CD8-positive, alpha-beta memory T cell (primary cell): ENCODE data around the gene WDHD1. TPM values are rescaled to one million over a fixed set of nuclear protein-coding genes. Genes with fewer than 3 reads are reported as not detected.
"Not testable (repeated sequence)": the region's sequence is repeated elsewhere in the genome, so short reads cannot be mapped to it uniquely, and the experiment has no call there.

Source experiments
- CTCF ChIA-PET: fragments of 350-600 bp; sonication (Branson Sonifier 250); formaldehyde crosslinking; loops from one replicate; lab custom pipeline; 2021; ENCODE audit warnings: antibody characterized with exemption; lab: Charles Lee
- POLR2A ChIA-PET: fragments of 350-600 bp; sonication (Branson Sonifier 250); formaldehyde crosslinking; loops from one replicate; lab custom pipeline; 2021; ENCODE audit warnings: antibody characterized with exemption; lab: Charles Lee
- DNase-seq, 5 donors: peaks; one replicate each; pipeline versions ENCODE4 v3.0.0 to v3.0.0-alpha.2; 2020 to 2022; ENCODE audit warnings: mixed read lengths in 1 of 5
- H3K27ac ChIP-seq: one replicate; pipeline ENCODE4 v1.7.0; 2013; ENCODE audit warnings: low read depth, mild to moderate bottlenecking, low read length, moderate library complexity
- H3K27me3 ChIP-seq: 2 replicates; pipeline ENCODE4 v1.7.0; 2013; ENCODE audit warnings: low read length, mild to moderate bottlenecking; ENCODE audit not compliant: insufficient read depth, poor library complexity, severe bottlenecking
- H3K36me3 ChIP-seq: 2 replicates; pipeline ENCODE4 v1.7.0; 2013; ENCODE audit warnings: mild to moderate bottlenecking, low read length, moderate library complexity; ENCODE audit not compliant: insufficient read depth
- H3K4me1 ChIP-seq: 2 replicates; pipeline ENCODE4 v1.7.0; 2013; ENCODE audit warnings: mild to moderate bottlenecking, low read length, moderate library complexity; ENCODE audit not compliant: insufficient read depth
- H3K4me3 ChIP-seq: 2 replicates; pipeline ENCODE4 v1.7.0; 2013; ENCODE audit warnings: mild to moderate bottlenecking, low read length
- H3K9me3 ChIP-seq: 2 replicates; pipeline ENCODE4 v1.7.0; 2013; ENCODE audit warnings: mild to moderate bottlenecking, low read length
- H3K27ac Mint-ChIP-seq, 8 donors: one replicate each; pipeline ENCODE4 v1.8.0; 2020 to 2021; ENCODE audit warnings: mixed read lengths in 8 of 8, mild to moderate bottlenecking in 6 of 8, inconsistent platforms in 3 of 8, moderate library complexity in 3 of 8
- H3K27me3 Mint-ChIP-seq, 2 donors: one replicate each; pipeline ENCODE4 v1.8.0; 2020 to 2021; ENCODE audit warnings: mixed read lengths in 2 of 2, mild to moderate bottlenecking in 1 of 2, moderate library complexity in 1 of 2
- H3K36me3 Mint-ChIP-seq, 3 donors: one replicate each; pipeline ENCODE4 v1.8.0; 2020 to 2021; ENCODE audit warnings: mixed read lengths in 3 of 3, inconsistent platforms in 1 of 3, mild to moderate bottlenecking in 1 of 3
- H3K4me1 Mint-ChIP-seq, 3 donors: one replicate each; pipeline ENCODE4 v1.8.0; 2020 to 2021; ENCODE audit warnings: mixed read lengths in 3 of 3, inconsistent platforms in 1 of 3, mild to moderate bottlenecking in 1 of 3
- H3K4me3 Mint-ChIP-seq, 7 donors: one replicate each; pipeline ENCODE4 v1.8.0; 2020 to 2021; ENCODE audit warnings: mixed read lengths in 7 of 7, mild to moderate bottlenecking in 6 of 7, moderate library complexity in 4 of 7, inconsistent platforms in 2 of 7
- H3K9me3 Mint-ChIP-seq, 5 donors: one replicate each; pipeline ENCODE4 v1.8.0; 2020 to 2022; ENCODE audit warnings: mixed read lengths in 5 of 5, mild to moderate bottlenecking in 3 of 5, moderate library complexity in 2 of 5, inconsistent platforms in 1 of 5
- polyA plus RNA-seq: library from polyadenylated mRNA; unstranded; fragments of 300-500 nt; fragmentation: Illumina TruSeq; gene quantifications from one replicate; pipeline ENCODE4 v1.2.3, GENCODE V29; 2021
- total RNA-seq, 2 experiments: library from RNA; stranded (reverse); gene quantifications; one replicate each; pipeline ENCODE4 v1.2.3, GENCODE V29; 2021

WDHD1 gene
- total and polyA plus RNA-seq, 3 experiments from 2014 or later, result 3.1 to 56.6 (median 56.3) TPM

- H3K27ac ChIP-seq, result no peak overlapping the region
- no peak for DNase-seq
- H3K4me3 Mint-ChIP-seq, result no peak overlapping the region
- ChIA-PET POLR2A (interaction anchor here (0.7 kb wide), 1 partner anchor 359 kb away, joined by 4 read pairs; no protein-coding TSS in a partner anchor), CTCF (interaction anchor here (3.9 kb wide), 1 partner anchor 15 kb away, joined by 14 read pairs; the partner anchor contains the start of gene MAPK1IP1L)
- H3K4me1 ChIP-seq, result no peaks in the 10 kb centered on the region
- H3K9me3 Mint-ChIP-seq, result no peaks in the 10 kb centered on the region
- peak overlapping the region in 5 of 8 donors; percentile 6 to 49 (median 18) for H3K27ac Mint-ChIP-seq
- no peaks in the 10 kb centered on the region for H3K27me3 Mint-ChIP-seq
- peaks cover 26% of the 10 kb centered on the region for H3K36me3 ChIP-seq
- H3K36me3 Mint-ChIP-seq, result peaks cover 0 to 61% (median 12%) of the 10 kb centered on the region in 3 donors
- H3K4me3 ChIP-seq, result no peak overlapping the region
- no peaks in the 10 kb centered on the region for H3K9me3 ChIP-seq
- no peaks in the 10 kb centered on the region for H3K27me3 ChIP-seq
- peaks cover 13 to 31% (median 31%) of the 10 kb centered on the region in 3 donors for H3K4me1 Mint-ChIP-seq
Observed at GRCh38 chr14:55066223-55066622, 39.3 kb upstream of the WDHD1 start.

DNA sequence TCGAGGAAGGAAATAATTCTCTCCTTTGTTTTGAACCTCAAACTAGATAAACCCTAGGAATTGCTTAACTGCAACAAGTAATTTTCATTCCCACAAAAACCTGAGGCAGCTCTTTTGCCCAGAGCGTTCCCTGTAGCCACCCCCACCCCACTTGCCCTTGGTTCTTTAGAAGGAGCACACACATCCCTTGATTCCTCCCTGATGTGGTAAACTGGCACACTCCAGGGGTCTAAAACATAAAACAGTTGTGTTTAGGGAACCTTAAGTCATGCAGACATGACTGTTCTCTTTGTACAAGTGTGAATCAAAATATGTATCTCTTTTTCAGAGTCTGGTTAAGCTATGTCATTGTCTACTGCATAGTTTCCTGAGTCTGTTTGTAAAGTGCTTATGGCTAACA lies 38.5 kb upstream of the WDHD1 start:
- H3K27me3 Mint-ChIP-seq, result no peaks in the 10 kb centered on the region
- H3K27ac Mint-ChIP-seq, result peak overlapping the region in 5 of 8 donors; percentile 14 to 92 (median 48)
- Histone ChIP-seq H3K9me3 (no peaks in the 10 kb centered on the region), H3K27me3 (no peaks in the 10 kb centered on the region), H3K36me3 (peaks cover 26% of the 10 kb centered on the region), H3K27ac (no peak overlapping the region), H3K4me1 (peaks cover 3% of the 10 kb centered on the region), H3K4me3 (no peak overlapping the region)
- DNase-seq, result no peak
- ChIA-PET CTCF (interaction anchor here (3.9 kb wide), 1 partner anchor 14 kb away, joined by 14 read pairs; the partner anchor contains the start of gene MAPK1IP1L), POLR2A (no interaction called here)
- H3K9me3 Mint-ChIP-seq, result no peaks in the 10 kb centered on the region
- H3K4me3 Mint-ChIP-seq, result no peak overlapping the region
- H3K4me1 Mint-ChIP-seq, result peaks cover 21 to 35% (median 35%) of the 10 kb centered on the region in 3 donors
- peaks cover 0 to 68% (median 12%) of the 10 kb centered on the region in 3 donors for H3K36me3 Mint-ChIP-seq

- H3K9me3 ChIP-seq, H3K27me3 ChIP-seq, H3K27ac ChIP-seq, DNase-seq, H3K9me3 Mint-ChIP-seq, H3K4me1 ChIP-seq, H3K27me3 Mint-ChIP-seq, H3K4me3 ChIP-seq, POLR2A ChIA-PET, H3K4me3 Mint-ChIP-seq: not testable (repeated sequence)
- Mint-ChIP-seq H3K36me3 (peaks cover 0 to 69% (median 12%) of the 10 kb centered on the region in 3 donors), H3K27ac (peak overlapping the region in 3 of 8 donors; percentile 35 to 63 (median 48)), H3K4me1 (peaks cover 22 to 38% (median 37%) of the 10 kb centered on the region in 3 donors)
- H3K36me3 ChIP-seq, result peaks cover 26% of the 10 kb centered on the region
- CTCF ChIA-PET, result interaction anchor here (3.9 kb wide), 1 partner anchor 13 kb away, joined by 14 read pairs; the partner anchor contains the start of gene MAPK1IP1L
Observed at GRCh38 chr14:55064896-55065295, 38.0 kb upstream of the WDHD1 start.

DNA sequence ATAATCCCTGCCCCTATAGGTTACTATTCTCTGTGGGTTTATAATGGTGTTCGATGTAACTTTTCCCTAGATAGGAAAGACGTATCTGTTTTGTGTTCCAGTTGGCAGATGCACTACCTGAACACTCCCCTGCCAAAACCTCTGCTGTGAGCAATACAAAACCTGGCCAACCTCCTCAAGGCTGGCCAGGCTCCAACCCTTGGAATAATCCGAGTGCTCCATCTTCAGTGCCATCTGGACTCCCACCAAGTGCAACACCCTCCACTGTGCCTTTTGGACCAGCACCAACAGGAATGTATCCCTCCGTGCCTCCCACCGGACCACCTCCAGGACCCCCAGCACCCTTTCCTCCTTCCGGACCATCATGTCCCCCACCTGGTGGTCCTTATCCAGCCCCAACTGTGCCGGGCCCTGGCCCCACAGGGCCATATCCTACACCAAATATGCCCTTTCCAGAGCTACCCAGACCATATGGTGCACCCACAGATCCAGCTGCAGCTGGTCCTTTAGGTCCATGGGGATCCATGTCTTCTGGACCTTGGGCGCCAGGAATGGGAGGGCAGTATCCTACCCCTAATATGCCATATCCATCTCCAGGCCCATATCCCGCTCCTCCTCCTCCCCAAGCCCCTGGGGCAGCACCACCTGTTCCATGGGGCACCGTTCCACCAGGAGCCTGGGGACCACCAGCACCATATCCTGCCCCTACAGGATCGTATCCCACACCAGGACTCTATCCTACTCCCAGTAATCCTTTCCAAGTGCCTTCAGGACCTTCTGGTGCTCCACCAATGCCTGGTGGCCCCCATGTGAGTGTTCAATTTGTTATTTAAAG lies 35.8 kb upstream of the WDHD1 start:
- ChIA-PET CTCF (no interaction called here), POLR2A (interaction anchor here (0.8 kb wide), 1 partner anchor 11 kb away, joined by 3 read pairs; the partner anchor contains the start of gene MAPK1IP1L)
- peaks cover 9% of the 10 kb centered on the region for H3K4me1 ChIP-seq
- Mint-ChIP-seq H3K36me3 (peaks cover 0 to 78% (median 20%) of the 10 kb centered on the region in 3 donors), H3K4me1 (peaks cover 34 to 57% (median 52%) of the 10 kb centered on the region in 3 donors), H3K4me3 (peak overlapping the region in 1 of 7 donors; percentile 61), H3K27me3 (no peaks in the 10 kb centered on the region), H3K27ac (peak overlapping the region in 7 of 8 donors; percentile 51 to 92 (median 76)), H3K9me3 (no peaks in the 10 kb centered on the region)
- no peaks in the 10 kb centered on the region for H3K9me3 ChIP-seq
- H3K27ac ChIP-seq, result no peak overlapping the region
- peaks cover 26% of the 10 kb centered on the region for H3K36me3 ChIP-seq
- DNase-seq, result no peak
- no peak overlapping the region for H3K4me3 ChIP-seq
- no peaks in the 10 kb centered on the region for H3K27me3 ChIP-seq

GRCh38 chr14:55059333-55059732 lies 32.4 kb upstream of the WDHD1 start:
- CTCF ChIA-PET, result interaction anchor here (0.8 to 1.4 kb wide), 2 partner anchors 9 to 17 kb away, joined by 3 to 5 read pairs; no protein-coding TSS in a partner anchor
- peaks cover 47 to 76% (median 72%) of the 10 kb centered on the region in 3 donors for H3K4me1 Mint-ChIP-seq
- no peak for DNase-seq
- Histone ChIP-seq H3K9me3 (no peaks in the 10 kb centered on the region), H3K36me3 (peaks cover 16% of the 10 kb centered on the region), H3K4me3 (no peak overlapping the region), H3K27ac (no peak overlapping the region), H3K27me3 (no peaks in the 10 kb centered on the region), H3K4me1 (peaks cover 24% of the 10 kb centered on the region)
- no peak overlapping the region for H3K4me3 Mint-ChIP-seq
- POLR2A ChIA-PET, result interaction anchor here (2.2 kb wide), 1 partner anchor 8 kb away, joined by 4 read pairs; the partner anchor contains the start of gene MAPK1IP1L
- peaks cover 0 to 70% (median 11%) of the 10 kb centered on the region in 3 donors for H3K36me3 Mint-ChIP-seq
- H3K27me3 Mint-ChIP-seq, result no peaks in the 10 kb centered on the region
- peak overlapping the region in 5 of 8 donors; percentile 5 to 83 (median 49) for H3K27ac Mint-ChIP-seq
- H3K9me3 Mint-ChIP-seq, result no peaks in the 10 kb centered on the region

- ChIA-PET POLR2A (no interaction called here), CTCF (no interaction called here)
- H3K4me1 Mint-ChIP-seq, result peaks cover 56 to 86% (median 77%) of the 10 kb centered on the region in 3 donors
- Histone ChIP-seq H3K4me1 (peaks cover 35% of the 10 kb centered on the region), H3K36me3 (peaks cover 8% of the 10 kb centered on the region), H3K9me3 (no peaks in the 10 kb centered on the region), H3K27ac (no peak overlapping the region), H3K27me3 (no peaks in the 10 kb centered on the region), H3K4me3 (no peak overlapping the region)
- H3K36me3 Mint-ChIP-seq, result peaks cover 0 to 68% (median 12%) of the 10 kb centered on the region in 3 donors
- no peak for DNase-seq
- peak overlapping the region in 4 of 8 donors; percentile 11 to 84 (median 33) for H3K27ac Mint-ChIP-seq
- H3K9me3 Mint-ChIP-seq, result no peaks in the 10 kb centered on the region
- no peaks in the 10 kb centered on the region for H3K27me3 Mint-ChIP-seq
- no peak overlapping the region for H3K4me3 Mint-ChIP-seq
Observed at GRCh38 chr14:55057919-55058318, 31.0 kb upstream of the WDHD1 start.

- Histone ChIP-seq H3K36me3 (no peaks in the 10 kb centered on the region), H3K27me3 (no peaks in the 10 kb centered on the region), H3K9me3 (no peaks in the 10 kb centered on the region), H3K4me1 (peaks cover 33% of the 10 kb centered on the region), H3K4me3 (no peak overlapping the region), H3K27ac (no peak overlapping the region)
- no peaks in the 10 kb centered on the region for H3K9me3 Mint-ChIP-seq
- DNase-seq, result no peak
- H3K27ac Mint-ChIP-seq, result peak overlapping the region in 7 of 8 donors; percentile 66 to 100 (median 85)
- POLR2A ChIA-PET, result no interaction called here
- peaks cover 0 to 1% of the 10 kb centered on the region in 2 donors for H3K27me3 Mint-ChIP-seq
- CTCF ChIA-PET, result no interaction called here
- peak overlapping the region in 5 of 7 donors; percentile 10 to 94 (median 83) for H3K4me3 Mint-ChIP-seq
- H3K4me1 Mint-ChIP-seq, result peaks cover 53 to 67% (median 65%) of the 10 kb centered on the region in 3 donors
- peaks cover 0 to 48% (median 7%) of the 10 kb centered on the region in 3 donors for H3K36me3 Mint-ChIP-seq
Observed at GRCh38 chr14:55054098-55054497, 27.2 kb upstream of the WDHD1 start.
